Right atrium auricular region (tissue), 2 donors: ENCODE data around the gene FUBP3. TPM values are rescaled to one million over a fixed set of nuclear protein-coding genes. Genes with fewer than 3 reads are reported as not detected.

Experiments used
- DNase-seq: peaks from one replicate; pipeline ENCODE4 v3.0.0-alpha.2; 2019; ENCODE audit warnings: low spot score
- H3K27ac ChIP-seq, 2 donors: fragments of 200-600 bp; sonication (generic); 1 replicate in 1 of 2; 2 replicates in 1 of 2; pipeline ENCODE4 v1.5.1; 2016 to 2019
- H3K27me3 ChIP-seq, 2 donors: fragments of 200-600 bp; sonication (generic); one replicate each; pipeline versions ENCODE4 v1.5.1 to v1.6.0; 2017 to 2019
- H3K36me3 ChIP-seq: fragments of 200-600 bp; sonication (generic); one replicate; pipeline ENCODE4 v1.5.1; 2016
- H3K4me1 ChIP-seq, 2 donors: fragments of 200-600 bp; sonication (generic); one replicate each; pipeline versions ENCODE4 v1.5.1 to v1.6.0; 2017 to 2019
- H3K4me3 ChIP-seq, 2 donors: fragments of 200-600 bp; sonication (generic); 1 replicate in 1 of 2; 2 replicates in 1 of 2; pipeline ENCODE4 v1.5.1; 2017 to 2019; ENCODE audit warnings: mild to moderate bottlenecking in 1 of 2, moderate library complexity in 1 of 2
- H3K9me3 ChIP-seq, 2 donors: fragments of 200-600 bp; sonication (generic); one replicate each; pipeline ENCODE4 v1.5.1; 2019
- total RNA-seq, 2 donors: library from RNA; depleted of rRNA; stranded (reverse); fragments of >200 nt; gene quantifications; one replicate each; pipeline ENCODE4 v1.1.0, GENCODE V29; 2016
- TF ChIP-seq, protein P1 (sequence below), 2 donors: fragments of 200-600 bp; sonication (generic); IDR thresholded peaks; one replicate each; pipeline ENCODE4 v1.5.1; 2019; ENCODE audit warnings: antibody characterized with exemption in 2 of 2

The FUBP3 gene
- total RNA-seq, 2 donors from 2014 or later: 21.1 to 24.8 TPM

DNA sequence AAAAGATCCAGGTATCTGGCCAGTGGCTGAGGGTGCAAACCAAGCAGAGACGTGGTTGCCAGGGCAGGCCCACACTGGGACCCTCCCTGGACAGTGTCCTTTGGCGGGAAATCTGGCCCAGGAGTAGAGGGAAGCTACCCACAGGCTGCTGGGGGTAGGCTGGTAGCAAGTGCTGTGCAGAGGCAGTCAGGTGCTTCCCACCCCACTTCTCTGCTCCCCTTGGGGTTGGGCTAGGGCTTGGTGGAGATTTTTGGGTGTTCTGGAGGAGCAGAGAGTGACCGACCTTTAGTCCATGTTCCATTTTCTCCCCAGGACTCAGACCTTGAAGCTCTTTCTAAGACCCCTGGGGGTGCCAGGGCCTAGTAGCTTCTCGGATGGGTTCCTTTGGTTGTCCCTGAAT lies 90.6 kb downstream of the FUBP3 start:
- peaks cover 0 to 17% of the 10 kb centered on the region in 2 donors for H3K4me1 ChIP-seq
- H3K27me3 ChIP-seq: peaks cover 19% of the 10 kb centered on the region in 2 donors
- TF ChIP-seq, protein P1, sequence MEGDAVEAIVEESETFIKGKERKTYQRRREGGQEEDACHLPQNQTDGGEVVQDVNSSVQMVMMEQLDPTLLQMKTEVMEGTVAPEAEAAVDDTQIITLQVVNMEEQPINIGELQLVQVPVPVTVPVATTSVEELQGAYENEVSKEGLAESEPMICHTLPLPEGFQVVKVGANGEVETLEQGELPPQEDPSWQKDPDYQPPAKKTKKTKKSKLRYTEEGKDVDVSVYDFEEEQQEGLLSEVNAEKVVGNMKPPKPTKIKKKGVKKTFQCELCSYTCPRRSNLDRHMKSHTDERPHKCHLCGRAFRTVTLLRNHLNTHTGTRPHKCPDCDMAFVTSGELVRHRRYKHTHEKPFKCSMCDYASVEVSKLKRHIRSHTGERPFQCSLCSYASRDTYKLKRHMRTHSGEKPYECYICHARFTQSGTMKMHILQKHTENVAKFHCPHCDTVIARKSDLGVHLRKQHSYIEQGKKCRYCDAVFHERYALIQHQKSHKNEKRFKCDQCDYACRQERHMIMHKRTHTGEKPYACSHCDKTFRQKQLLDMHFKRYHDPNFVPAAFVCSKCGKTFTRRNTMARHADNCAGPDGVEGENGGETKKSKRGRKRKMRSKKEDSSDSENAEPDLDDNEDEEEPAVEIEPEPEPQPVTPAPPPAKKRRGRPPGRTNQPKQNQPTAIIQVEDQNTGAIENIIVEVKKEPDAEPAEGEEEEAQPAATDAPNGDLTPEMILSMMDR (IDR thresholded peaks at IDR 0.05): no peak
- no peak overlapping the region for H3K27ac ChIP-seq
- H3K36me3 ChIP-seq: no peaks in the 10 kb centered on the region
- no peak overlapping the region for H3K4me3 ChIP-seq
- no peak for DNase-seq
- H3K9me3 ChIP-seq: no peaks in the 10 kb centered on the region

DNA sequence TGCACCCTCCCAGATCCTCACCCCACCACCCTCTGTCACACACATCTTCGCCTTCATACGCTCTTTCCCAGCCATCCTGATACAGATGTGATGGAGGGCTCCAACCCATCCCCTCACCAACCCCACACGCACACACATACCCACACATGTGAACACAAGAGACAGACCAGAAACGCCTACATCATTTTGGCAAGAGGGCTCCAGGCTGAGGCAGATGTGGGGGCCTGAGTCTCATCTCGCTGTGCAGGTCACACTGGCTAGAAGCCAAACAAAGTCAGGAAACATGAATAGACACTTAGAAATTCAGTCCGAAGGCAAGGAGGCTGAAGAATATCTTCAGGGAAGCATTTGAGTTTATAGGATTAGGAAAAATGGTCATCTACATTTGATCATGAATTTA lies 91.3 kb downstream of the FUBP3 start:
- TF ChIP-seq, protein P1 (IDR thresholded peaks at IDR 0.05): no peak
- H3K36me3 ChIP-seq: no peaks in the 10 kb centered on the region
- H3K27ac ChIP-seq: no peak overlapping the region
- H3K9me3 ChIP-seq: no peaks in the 10 kb centered on the region
- H3K4me3 ChIP-seq: no peak overlapping the region
- H3K4me1 ChIP-seq: peaks cover 0 to 10% of the 10 kb centered on the region in 2 donors
- no peak for DNase-seq
- H3K27me3 ChIP-seq: peaks cover 12% of the 10 kb centered on the region in 2 donors

DNA sequence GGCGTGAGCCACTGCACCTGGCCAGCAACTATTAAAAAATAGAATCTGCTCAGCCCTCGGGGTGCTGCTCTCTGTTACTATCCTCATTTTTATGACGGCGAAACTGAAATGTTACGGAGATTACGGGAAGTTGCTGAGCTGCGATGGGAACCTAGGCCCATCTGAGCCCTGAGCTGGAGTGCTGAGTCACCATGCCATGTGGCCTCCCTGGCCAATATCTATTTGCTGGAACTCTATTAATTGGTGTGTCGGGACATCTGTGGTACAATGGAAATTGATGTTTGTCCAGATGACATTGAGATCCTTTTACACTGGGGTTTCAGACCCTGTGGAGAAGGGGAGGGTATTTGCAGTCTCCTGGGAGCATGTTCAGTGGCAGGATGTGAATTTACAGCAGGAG lies 93.1 kb downstream of the FUBP3 start:
- TF ChIP-seq, protein P1 (IDR thresholded peaks at IDR 0.05): no peak
- H3K9me3 ChIP-seq: no peaks in the 10 kb centered on the region
- H3K27me3 ChIP-seq: no peaks in the 10 kb centered on the region
- H3K36me3 ChIP-seq: no peaks in the 10 kb centered on the region
- no peak overlapping the region for H3K4me3 ChIP-seq
- no peak overlapping the region for H3K27ac ChIP-seq
- H3K4me1 ChIP-seq: no peaks in the 10 kb centered on the region
- no peak for DNase-seq

DNA sequence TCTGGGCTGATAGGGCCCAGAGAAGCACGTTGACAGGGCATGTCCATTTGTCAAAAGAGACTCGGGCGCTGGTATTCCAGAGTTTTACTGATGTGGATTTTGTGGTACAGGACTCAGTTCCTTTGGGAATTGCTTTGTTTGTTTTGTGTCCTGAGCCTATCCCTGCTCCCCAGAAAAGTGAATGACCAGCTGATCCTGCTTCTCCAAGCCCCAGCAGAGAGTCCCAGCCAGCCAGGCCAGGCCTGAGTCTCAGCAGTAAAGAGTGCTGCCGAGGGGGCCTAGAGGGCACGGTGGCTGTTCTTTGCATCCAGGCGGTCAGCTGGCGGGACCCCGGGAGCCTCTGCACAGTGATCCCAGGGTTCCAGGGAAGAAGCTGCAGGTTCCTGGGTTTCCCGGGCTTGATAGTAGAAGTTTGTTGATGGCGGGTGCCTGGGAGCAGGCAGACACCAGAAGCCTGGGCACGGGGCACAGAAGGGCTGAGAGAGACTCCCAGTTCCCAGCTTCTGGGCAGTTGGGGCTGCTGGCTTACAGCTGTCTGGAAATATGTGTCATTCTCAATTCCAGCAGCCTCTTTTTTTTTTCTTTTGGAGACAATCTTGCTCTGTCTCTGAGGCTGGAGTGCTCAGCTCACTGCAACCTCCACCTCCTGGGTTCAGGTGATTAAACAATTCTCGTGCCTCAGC lies 93.7 kb downstream of the FUBP3 start:
- Histone ChIP-seq H3K27me3 (no peaks in the 10 kb centered on the region), H3K4me1 (no peaks in the 10 kb centered on the region), H3K27ac (no peak overlapping the region), H3K9me3 (no peaks in the 10 kb centered on the region), H3K36me3 (no peaks in the 10 kb centered on the region), H3K4me3 (no peak overlapping the region)
- TF ChIP-seq, protein P1 (IDR thresholded peaks at IDR 0.05): no peak
- no peak for DNase-seq

DNA sequence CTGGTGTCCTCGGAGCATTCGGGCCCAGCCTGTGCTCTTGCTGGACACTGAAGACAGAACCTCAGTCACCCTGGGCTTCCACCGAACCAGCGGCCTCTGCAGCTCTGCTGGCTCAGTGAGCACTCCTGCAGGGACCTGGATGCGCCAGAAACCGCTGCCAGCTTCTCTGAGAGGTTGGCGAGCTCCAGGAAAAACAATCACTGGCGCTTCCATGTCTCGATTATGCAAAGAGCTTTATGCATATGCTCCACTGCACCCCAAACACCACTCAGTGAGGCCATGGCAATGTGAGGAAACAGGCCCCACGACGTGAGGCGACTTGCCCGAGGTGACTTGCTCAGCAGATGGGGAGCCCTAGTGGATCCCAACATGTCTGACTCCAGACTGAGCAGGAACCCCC lies 96.0 kb downstream of the FUBP3 start:
- TF ChIP-seq, protein P1 (IDR thresholded peaks at IDR 0.05): no peak
- Histone ChIP-seq H3K9me3 (no peaks in the 10 kb centered on the region), H3K4me3 (no peak overlapping the region), H3K27me3 (no peaks in the 10 kb centered on the region), H3K4me1 (no peaks in the 10 kb centered on the region), H3K27ac (no peak overlapping the region), H3K36me3 (no peaks in the 10 kb centered on the region)
- no peak for DNase-seq

DNA sequence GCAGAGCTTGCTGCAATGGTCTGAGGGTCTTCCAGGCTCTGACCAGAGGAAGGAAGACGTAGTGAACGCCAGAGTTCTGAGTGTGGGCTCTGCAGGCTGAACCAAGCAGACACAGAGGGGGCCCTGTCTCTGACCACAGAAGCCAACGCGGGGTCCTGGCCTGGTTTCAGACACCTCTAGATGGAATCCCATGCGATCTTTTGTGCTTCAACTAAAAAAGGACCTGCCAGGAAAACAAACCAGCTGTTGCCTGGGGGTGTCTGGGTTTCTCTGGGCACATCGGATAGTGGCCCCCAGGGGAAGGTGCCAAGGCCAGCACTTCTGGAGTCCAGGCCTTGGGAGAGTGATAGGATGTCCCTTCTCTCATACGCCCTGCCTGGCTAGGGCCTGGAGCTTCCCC lies 97.9 kb downstream of the FUBP3 start:
- no peak overlapping the region for H3K4me3 ChIP-seq
- H3K36me3 ChIP-seq: no peaks in the 10 kb centered on the region
- H3K4me1 ChIP-seq: peaks cover 0 to 12% of the 10 kb centered on the region in 2 donors
- TF ChIP-seq, protein P1 (IDR thresholded peaks at IDR 0.05): no peak
- H3K27ac ChIP-seq: no peak overlapping the region
- no peak for DNase-seq
- no peaks in the 10 kb centered on the region for H3K9me3 ChIP-seq
- no peaks in the 10 kb centered on the region for H3K27me3 ChIP-seq
